Lower leg skin (tissue), 3 donors: ENCODE measurements around the gene ZNF722.

Experiments
- POLR2A ChIP-seq, 2 donors: fragments of 450-650 bp; IDR thresholded peaks; one replicate each; pipeline ENCODE4 v1.6.1; 2016 to 2017; ENCODE audit warnings: antibody characterized with exemption in 2 of 2, mild to moderate bottlenecking in 1 of 2, moderate library complexity in 1 of 2
- TF ChIP-seq, protein P1 (sequence below), 3 donors: fragments of 450-650 bp; IDR thresholded peaks; one replicate each; pipeline ENCODE4 v1.5.1; 2016; ENCODE audit warnings: antibody characterized with exemption in 3 of 3, mild to moderate bottlenecking in 3 of 3, moderate library complexity in 2 of 3

DNA sequence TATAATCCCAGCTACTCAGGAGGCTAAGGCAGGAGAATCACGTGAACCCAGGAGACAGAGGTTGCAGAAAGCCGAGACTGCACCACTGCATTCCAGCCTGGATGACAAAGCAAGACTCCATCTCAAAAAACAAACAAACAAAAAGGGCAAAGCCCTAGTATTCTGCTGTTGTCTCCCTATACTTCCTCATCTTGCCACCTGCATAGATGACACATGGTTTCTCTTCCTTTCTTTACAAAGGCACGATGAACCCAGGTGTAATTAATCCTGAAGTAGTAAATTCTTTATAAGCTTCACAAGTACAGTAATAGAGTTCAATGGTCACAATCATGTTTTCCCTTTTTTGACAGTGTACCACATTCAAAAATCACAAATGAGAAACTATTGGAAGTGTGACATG lies 36.7 kb downstream of the ZNF722 start:
- TF ChIP-seq, protein P1, sequence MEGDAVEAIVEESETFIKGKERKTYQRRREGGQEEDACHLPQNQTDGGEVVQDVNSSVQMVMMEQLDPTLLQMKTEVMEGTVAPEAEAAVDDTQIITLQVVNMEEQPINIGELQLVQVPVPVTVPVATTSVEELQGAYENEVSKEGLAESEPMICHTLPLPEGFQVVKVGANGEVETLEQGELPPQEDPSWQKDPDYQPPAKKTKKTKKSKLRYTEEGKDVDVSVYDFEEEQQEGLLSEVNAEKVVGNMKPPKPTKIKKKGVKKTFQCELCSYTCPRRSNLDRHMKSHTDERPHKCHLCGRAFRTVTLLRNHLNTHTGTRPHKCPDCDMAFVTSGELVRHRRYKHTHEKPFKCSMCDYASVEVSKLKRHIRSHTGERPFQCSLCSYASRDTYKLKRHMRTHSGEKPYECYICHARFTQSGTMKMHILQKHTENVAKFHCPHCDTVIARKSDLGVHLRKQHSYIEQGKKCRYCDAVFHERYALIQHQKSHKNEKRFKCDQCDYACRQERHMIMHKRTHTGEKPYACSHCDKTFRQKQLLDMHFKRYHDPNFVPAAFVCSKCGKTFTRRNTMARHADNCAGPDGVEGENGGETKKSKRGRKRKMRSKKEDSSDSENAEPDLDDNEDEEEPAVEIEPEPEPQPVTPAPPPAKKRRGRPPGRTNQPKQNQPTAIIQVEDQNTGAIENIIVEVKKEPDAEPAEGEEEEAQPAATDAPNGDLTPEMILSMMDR (IDR thresholded peaks at IDR 0.05), result no peak
- no peak for TF ChIP-seq POLR2A (IDR thresholded peaks at IDR 0.05)
